CD14-positive monocyte (primary cell): ENCODE measurements around the gene ERGIC1. TPM values are rescaled to one million over a fixed set of nuclear protein-coding genes. Genes with fewer than 3 reads are reported as not detected.
A peak's percentile ranks its signal among the peaks of the same experiment; 100 is the strongest.

Source experiments
- DNase-seq, 3 donors: peaks; one replicate each; pipeline ENCODE4 v3.0.0-alpha.2; 2011 to 2022
- H2AFZ ChIP-seq: 2 replicates; pipeline ENCODE4 v1.6.0; 2012; ENCODE audit warnings: mild to moderate bottlenecking, low read depth, low read length, inconsistent platforms; ENCODE audit not compliant: insufficient read depth, poor library complexity, severe bottlenecking
- H3K27ac ChIP-seq, 2 donors: 1 replicate in 1 of 2; 2 replicates in 1 of 2; pipeline ENCODE4 v1.5.1; 2012 to 2013; ENCODE audit warnings: low read length in 2 of 2, control low read depth in 1 of 2, inconsistent platforms in 1 of 2, low read depth in 1 of 2, mild to moderate bottlenecking in 1 of 2
- H3K27me3 ChIP-seq, 2 donors: one replicate each; pipeline versions ENCODE4 v1.6.0 to v1.6.1; 2011 to 2013; ENCODE audit warnings: low read length in 2 of 2; ENCODE audit not compliant: control insufficient read depth in 2 of 2, insufficient read depth in 2 of 2
- H3K36me3 ChIP-seq, 2 donors: replicated peaks in 1 of 2; 1 replicate in 1 of 2; 2 replicates in 1 of 2; pipeline versions ENCODE4 v1.5.1 to v1.6.1; 2012 to 2013; ENCODE audit warnings: low read length in 2 of 2, control low read depth in 1 of 2, inconsistent platforms in 1 of 2, mild to moderate bottlenecking in 1 of 2; ENCODE audit not compliant: insufficient read depth in 2 of 2, control insufficient read depth in 1 of 2
- H3K4me1 ChIP-seq, 2 donors: 1 replicate in 1 of 2; 2 replicates in 1 of 2; pipeline versions ENCODE4 v1.5.1 to v1.6.1; 2012 to 2013; ENCODE audit warnings: low read length in 2 of 2, control low read depth in 1 of 2, inconsistent platforms in 1 of 2, mild to moderate bottlenecking in 1 of 2, moderate library complexity in 1 of 2; ENCODE audit not compliant: insufficient read depth in 2 of 2, control insufficient read depth in 1 of 2
- H3K4me2 ChIP-seq: replicated peaks from 2 replicates; pipeline ENCODE3; 2012; ENCODE audit warnings: low read length, moderate library complexity, mild to moderate bottlenecking; ENCODE audit not compliant: poor library complexity, severe bottlenecking; ENCODE audit errors: extremely low read depth
- H3K4me3 ChIP-seq, 3 experiments: fragments of 200-600 bp in 1 of 3; sonication (generic) in 1 of 3; replicated peaks in 1 of 3; 1 replicate in 2 of 3; 2 replicates in 1 of 3; pipeline ENCODE4 v1.5.1; 2011 to 2013; ENCODE audit warnings: low read length in 3 of 3, mild to moderate bottlenecking in 3 of 3, control low read depth in 2 of 3, low read depth in 2 of 3, inconsistent platforms in 1 of 3, moderate library complexity in 1 of 3
- H3K79me2 ChIP-seq: 2 replicates; pipeline ENCODE4 v1.6.0; 2012; ENCODE audit warnings: mild to moderate bottlenecking, control low read depth, inconsistent platforms, low read length, moderate library complexity; ENCODE audit not compliant: insufficient read depth
- H3K9ac ChIP-seq: 2 replicates; pipeline ENCODE4 v1.6.0; 2017; ENCODE audit warnings: low read length, mild to moderate bottlenecking; ENCODE audit not compliant: insufficient read depth, poor library complexity, severe bottlenecking
- H3K9me3 ChIP-seq, 2 donors: replicated peaks in 1 of 2; 1 replicate in 1 of 2; 2 replicates in 1 of 2; pipeline versions ENCODE4 v1.5.1 to v1.6.1; 2012 to 2013; ENCODE audit warnings: low read length in 2 of 2, control low read depth in 1 of 2; ENCODE audit not compliant: control insufficient read depth in 1 of 2, insufficient read depth in 1 of 2
- H4K20me1 ChIP-seq: 2 replicates; pipeline ENCODE4 v1.6.0; 2012; ENCODE audit warnings: mild to moderate bottlenecking, low read length, control low read depth, moderate library complexity; ENCODE audit not compliant: insufficient read depth
- H3K27ac Mint-ChIP-seq, 7 donors: one replicate each; pipeline ENCODE4 v1.8.0; 2020; ENCODE audit warnings: mild to moderate bottlenecking in 7 of 7, mixed read lengths in 7 of 7, moderate library complexity in 6 of 7, inconsistent platforms in 2 of 7
- H3K27me3 Mint-ChIP-seq, 3 donors: one replicate each; pipeline ENCODE4 v1.8.0; 2021 to 2022; ENCODE audit warnings: low read depth in 3 of 3, mild to moderate bottlenecking in 3 of 3, mixed read lengths in 3 of 3, moderate library complexity in 3 of 3, inconsistent platforms in 1 of 3
- H3K36me3 Mint-ChIP-seq, 2 donors: one replicate each; pipeline ENCODE4 v1.8.0; 2020; ENCODE audit warnings: mixed read lengths in 2 of 2, inconsistent platforms in 1 of 2, mild to moderate bottlenecking in 1 of 2
- H3K4me1 Mint-ChIP-seq: one replicate; pipeline ENCODE4 v1.8.0; 2020; ENCODE audit warnings: mild to moderate bottlenecking, mixed read lengths
- H3K4me3 Mint-ChIP-seq, 2 donors: one replicate each; pipeline ENCODE4 v1.8.0; 2020; ENCODE audit warnings: mild to moderate bottlenecking in 2 of 2, mixed read lengths in 2 of 2, moderate library complexity in 1 of 2
- H3K9me3 Mint-ChIP-seq, 7 donors: one replicate each; pipeline ENCODE4 v1.8.0; 2020 to 2022; ENCODE audit warnings: mixed read lengths in 7 of 7, mild to moderate bottlenecking in 6 of 7, moderate library complexity in 6 of 7, inconsistent platforms in 2 of 7
- WGBS: methylation state at CpG from one replicate; pipeline ENCODE4 v1.1.5; 2013; ENCODE audit warnings: missing lambda C conversion rate; ENCODE audit not compliant: insufficient coverage; 5-methylcytosine and 5-hydroxymethylcytosine counted together
- intact Hi-C, 2 donors: fragments of 100-400 bp; cut with micrococcal nuclease; formaldehyde crosslinking; loops; one replicate each; pipeline versions ENCODE4 v1.15.0 to v1.15.1; 2023
- polyA plus RNA-seq, 3 donors: library from polyadenylated mRNA; depleted of rRNA in 1 of 3; unstranded in 2 of 3; stranded (reverse) in 1 of 3; fragments of 300-500 nt in 2 of 3; fragments of >200 nt in 1 of 3; fragmentation: Illumina TruSeq in 2 of 3; gene quantifications; 1 replicate in 2 of 3; 2 replicates in 1 of 3; pipeline ENCODE4 v1.2.3, GENCODE V29; 2012 to 2021
- TF ChIP-seq, protein P1 (sequence below): fragments of 200-600 bp; IDR thresholded peaks from one replicate; pipeline ENCODE4 v1.8.0; 2022; ENCODE audit warnings: antibody characterized with exemption, mild to moderate bottlenecking

The ERGIC1 gene
- polyA plus RNA-seq, 3 donors = 28.3 to 76.2 (median 34.1) TPM

DNA sequence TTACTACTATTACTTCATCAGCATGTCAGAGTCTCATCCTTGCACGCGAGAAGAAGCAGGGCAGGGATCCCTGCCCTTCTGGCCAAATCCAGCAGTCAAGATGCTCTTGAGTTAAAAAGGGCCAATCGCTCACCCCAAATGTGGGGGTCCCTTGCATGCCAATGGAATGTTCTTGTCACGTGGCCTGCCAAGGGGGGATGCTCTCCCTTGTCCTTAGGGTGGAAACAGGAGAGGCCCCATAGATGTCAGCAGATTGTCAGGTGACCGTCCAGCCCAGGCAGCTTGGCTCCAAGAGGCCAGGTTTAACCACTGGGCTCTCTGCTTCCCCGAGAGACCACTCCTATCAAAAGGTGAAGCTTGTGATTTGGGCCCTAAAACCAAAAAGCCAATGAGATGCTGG lies 37.7 kb upstream of the ERGIC1 start:
- Mint-ChIP-seq H3K36me3 (peaks cover 13 to 24% of the 10 kb centered on the region in 2 donors), H3K4me1 (peaks cover 80% of the 10 kb centered on the region), H3K4me3 (no peak overlapping the region), H3K27me3 (peaks cover 0 to 7% (median 2%) of the 10 kb centered on the region in 3 donors), H3K9me3 (peaks cover 6 to 16% (median 11%) of the 10 kb centered on the region in 7 donors), H3K27ac (peak overlapping the region in 5 of 7 donors; percentile 97 to 100 (median 99))
- no peaks in the 10 kb centered on the region for H3K79me2 ChIP-seq
- H3K9me3 ChIP-seq = peaks cover 0 to 10% of the 10 kb centered on the region in 2 donors
- H2AFZ ChIP-seq = no peak overlapping the region
- peaks cover 80 to 86% of the 10 kb centered on the region in 2 donors for H3K4me1 ChIP-seq
- no peak overlapping the region for H3K4me2 ChIP-seq
- intact Hi-C loops = loop anchor here in 1 of 2 donors (5.0 kb wide), 1 partner anchor 36 kb away; the partner anchor contains the start of gene ERGIC1
- 100% methylated on average over 2 of the region's 6 CpGs for WGBS
- TF ChIP-seq, protein P1, sequence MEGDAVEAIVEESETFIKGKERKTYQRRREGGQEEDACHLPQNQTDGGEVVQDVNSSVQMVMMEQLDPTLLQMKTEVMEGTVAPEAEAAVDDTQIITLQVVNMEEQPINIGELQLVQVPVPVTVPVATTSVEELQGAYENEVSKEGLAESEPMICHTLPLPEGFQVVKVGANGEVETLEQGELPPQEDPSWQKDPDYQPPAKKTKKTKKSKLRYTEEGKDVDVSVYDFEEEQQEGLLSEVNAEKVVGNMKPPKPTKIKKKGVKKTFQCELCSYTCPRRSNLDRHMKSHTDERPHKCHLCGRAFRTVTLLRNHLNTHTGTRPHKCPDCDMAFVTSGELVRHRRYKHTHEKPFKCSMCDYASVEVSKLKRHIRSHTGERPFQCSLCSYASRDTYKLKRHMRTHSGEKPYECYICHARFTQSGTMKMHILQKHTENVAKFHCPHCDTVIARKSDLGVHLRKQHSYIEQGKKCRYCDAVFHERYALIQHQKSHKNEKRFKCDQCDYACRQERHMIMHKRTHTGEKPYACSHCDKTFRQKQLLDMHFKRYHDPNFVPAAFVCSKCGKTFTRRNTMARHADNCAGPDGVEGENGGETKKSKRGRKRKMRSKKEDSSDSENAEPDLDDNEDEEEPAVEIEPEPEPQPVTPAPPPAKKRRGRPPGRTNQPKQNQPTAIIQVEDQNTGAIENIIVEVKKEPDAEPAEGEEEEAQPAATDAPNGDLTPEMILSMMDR = no peak
- peak overlapping the region in 1 of 2 donors; percentile 95 for H3K27ac ChIP-seq
- no peak overlapping the region for H3K4me3 ChIP-seq
- no peak overlapping the region for H3K9ac ChIP-seq
- H4K20me1 ChIP-seq = no peaks in the 10 kb centered on the region
- no peaks in the 10 kb centered on the region for H3K27me3 ChIP-seq
- DNase-seq = no peak
- H3K36me3 ChIP-seq = no peaks in the 10 kb centered on the region

GRCh38 chr5:172797771-172798191 lies 36.3 kb upstream of the ERGIC1 start:
- peak overlapping the region; percentile 50 for H3K4me2 ChIP-seq
- H4K20me1 ChIP-seq = no peaks in the 10 kb centered on the region
- H3K9ac ChIP-seq = peak overlapping the region; percentile 54
- H3K79me2 ChIP-seq = no peaks in the 10 kb centered on the region
- TF ChIP-seq, protein P1 = no peak
- H3K9me3 ChIP-seq = peaks cover 0 to 10% of the 10 kb centered on the region in 2 donors
- DNase-seq = peak in 1 of 3 donors; percentile 33
- Mint-ChIP-seq H3K4me1 (peaks cover 94% of the 10 kb centered on the region), H3K36me3 (peaks cover 17 to 24% of the 10 kb centered on the region in 2 donors), H3K9me3 (peaks cover 6 to 16% (median 11%) of the 10 kb centered on the region in 7 donors), H3K27me3 (peaks cover 0 to 8% (median 0%) of the 10 kb centered on the region in 3 donors), H3K27ac (peak overlapping the region; percentile 98 to 100 (median 100)), H3K4me3 (peak overlapping the region; percentile 12 to 55)
- H3K4me1 ChIP-seq = peaks cover 86 to 87% of the 10 kb centered on the region in 2 donors
- WGBS = 54% methylated on average over 4 of the region's 5 CpGs
- no peak overlapping the region for H2AFZ ChIP-seq
- peak overlapping the region; percentile 99 for H3K27ac ChIP-seq
- H3K27me3 ChIP-seq = no peaks in the 10 kb centered on the region
- H3K36me3 ChIP-seq = no peaks in the 10 kb centered on the region
- intact Hi-C loops = loop anchor here in 1 of 2 donors (2.0 to 5.0 kb wide), 2 partner anchors 25 to 35 kb away; partner anchors contain the start of gene ERGIC1
- peak overlapping the region in 1 of 3 experiments; percentile 44 for H3K4me3 ChIP-seq
